Kidney (tissue), 14 donors: ENCODE data around the gene IL18R1. TPM values are rescaled to one million over a fixed set of nuclear protein-coding genes. Genes with fewer than 3 reads are reported as not detected.

Source experiments
- DNase-seq, 5 donors: peaks; one replicate each; pipeline ENCODE4 v3.0.0-alpha.2; 2013 to 2020
- FAIRE-seq: peaks from 2 replicates; lab custom pipeline; 2012; peaks lifted over from hg19 to GRCh38; lab: Jason Lieb, UNC
- H3K27ac ChIP-seq, 2 donors: one replicate each; pipeline ENCODE4 v1.7.0; 2013; ENCODE audit warnings: low read depth in 2 of 2, low read length in 2 of 2, inconsistent platforms in 1 of 2
- H3K27me3 ChIP-seq: one replicate; pipeline ENCODE4 v1.7.1; 2013; ENCODE audit warnings: low read length, inconsistent platforms; ENCODE audit not compliant: control insufficient read depth, insufficient read depth
- H3K36me3 ChIP-seq, 3 donors: one replicate each; pipeline versions ENCODE4 v1.7.0 to v1.7.1; 2013; ENCODE audit warnings: low read length in 3 of 3, control low read depth in 1 of 3, inconsistent platforms in 1 of 3; ENCODE audit not compliant: insufficient read depth in 3 of 3, control insufficient read depth in 2 of 3
- H3K4me1 ChIP-seq, 3 donors: one replicate each; pipeline versions ENCODE4 v1.7.0 to v1.7.1; 2013; ENCODE audit warnings: low read length in 3 of 3, inconsistent platforms in 1 of 3, low read depth in 1 of 3; ENCODE audit not compliant: control insufficient read depth in 2 of 3, insufficient read depth in 2 of 3
- H3K4me3 ChIP-seq, 3 donors: one replicate each; pipeline versions ENCODE4 v1.7.0 to v1.8.1; 2013; ENCODE audit warnings: low read length in 3 of 3, control low read depth in 1 of 3, inconsistent platforms in 1 of 3
- H3K9ac ChIP-seq, 3 donors: one replicate each; pipeline versions ENCODE4 v1.7.0 to v1.7.1; 2013; ENCODE audit warnings: low read length in 3 of 3, control low read depth in 1 of 3, inconsistent platforms in 1 of 3
- H3K9me3 ChIP-seq, 3 donors: one replicate each; pipeline versions ENCODE4 v1.7.0 to v1.7.1; 2013; ENCODE audit warnings: low read length in 3 of 3, control low read depth in 1 of 3, inconsistent platforms in 1 of 3; ENCODE audit not compliant: control insufficient read depth in 2 of 3, insufficient read depth in 1 of 3
- CTCF ChIP-seq: IDR thresholded peaks from 3 replicates; pipeline ENCODE4 v1.5.1; 2012; ENCODE audit warnings: mild to moderate bottlenecking, moderate library complexity, borderline replicate concordance; ENCODE audit not compliant: insufficient read depth; ENCODE audit errors: extremely low read depth
- intact Hi-C: fragments of 100-400 bp; cut with DNase I; formaldehyde crosslinking; loops from one replicate; pipeline ENCODE4 v1.11.1; 2022
- polyA plus RNA-seq: library from polyadenylated mRNA; stranded (reverse); fragments of 350-450 nt; fragmentation: Illumina TruSeq; extraction: RNeasy Lipid Tissue Mini Kit (QIAGEN cat#74804); gene quantifications from one replicate; pipeline ENCODE4 v1.2.3, GENCODE V29; 2014; ENCODE audit warnings: low read depth, low replicate concordance; ENCODE audit not compliant: insufficient read depth
- total RNA-seq: library from RNA; stranded (reverse); fragmentation: NEBNext Ultra II Directional; extraction: Animal tissue kit (Norgen Biotek cat#: 25700); gene quantifications from one replicate; pipeline ENCODE4 v1.2.1, GENCODE V29; 2021
- donor health status: control.
- donor health status: control.
- donor health status: control.
- donor health status: control.
- donor health status: control.
- donor health status: DM: yes; HTN: yes; CAD: no.
- donor health status: Normal renal cell carcinoma (clear cell type).

The IL18R1 gene
- total and polyA plus RNA-seq, 2 donors from 2014 or later, result 3.6 to 14.9 TPM

- intact Hi-C loops, result no loop called here
- Histone ChIP-seq H3K27ac (no peak overlapping the region), H3K27me3 (no peaks in the 10 kb centered on the region), H3K4me3 (no peak overlapping the region), H3K36me3 (no peaks in the 10 kb centered on the region), H3K9ac (no peak overlapping the region), H3K4me1 (no peaks in the 10 kb centered on the region), H3K9me3 (no peaks in the 10 kb centered on the region)
- FAIRE-seq (no peak), DNase-seq (no peak)
- no peak for TF ChIP-seq CTCF
Observed at GRCh38 chr2:102313025-102313424, 42.6 kb upstream of the IL18R1 start.

DNA sequence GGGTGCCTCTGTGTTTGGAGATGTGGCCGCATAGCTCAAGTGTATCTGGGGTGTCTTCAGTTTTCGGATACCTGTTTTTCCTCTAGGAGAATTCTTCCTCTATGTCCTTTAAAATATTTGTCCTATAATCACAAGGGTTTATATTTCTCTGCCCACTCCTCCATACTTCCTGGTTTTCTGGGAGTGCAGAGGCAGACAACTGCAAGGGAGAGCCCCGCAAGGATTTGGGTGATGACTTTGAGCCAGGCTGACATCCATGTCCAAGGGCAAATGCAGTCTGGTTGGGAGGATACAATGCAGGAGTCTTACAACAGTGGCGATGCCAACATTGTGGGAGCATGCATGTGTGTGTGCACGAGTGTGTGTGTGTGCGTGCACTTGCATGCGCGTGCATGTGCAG is 42.1 kb upstream of the IL18R1 start:
- Histone ChIP-seq H3K27ac (no peak overlapping the region), H3K9ac (no peak overlapping the region), H3K4me1 (no peaks in the 10 kb centered on the region), H3K27me3 (no peaks in the 10 kb centered on the region), H3K36me3 (no peaks in the 10 kb centered on the region), H3K4me3 (no peak overlapping the region), H3K9me3 (no peaks in the 10 kb centered on the region)
- no peak for TF ChIP-seq CTCF
- DNase-seq, result no peak
- intact Hi-C loops, result no loop called here
- no peak for FAIRE-seq

DNA sequence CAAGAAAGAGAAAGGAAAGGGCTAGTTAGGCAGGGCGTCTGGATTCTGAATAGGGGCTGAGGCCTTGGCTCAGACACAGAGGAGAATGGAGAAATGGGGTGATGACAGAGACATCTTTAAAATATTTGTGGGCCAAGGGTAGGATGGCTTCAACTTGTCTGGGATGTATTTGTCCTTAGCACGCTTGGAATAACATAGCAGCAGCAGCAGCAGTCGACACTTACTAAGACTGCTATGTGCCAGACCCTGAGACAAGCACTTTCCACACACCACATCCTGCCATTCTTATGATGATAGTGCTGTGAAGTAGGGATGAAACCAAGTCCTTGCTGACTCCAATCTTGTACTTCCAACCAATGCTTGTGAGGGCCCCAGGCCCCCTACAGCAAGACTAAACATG is 41.6 kb upstream of the IL18R1 start:
- FAIRE-seq (no peak), DNase-seq (no peak)
- Histone ChIP-seq H3K36me3 (no peaks in the 10 kb centered on the region), H3K4me3 (no peak overlapping the region), H3K27ac (no peak overlapping the region), H3K4me1 (no peaks in the 10 kb centered on the region), H3K9me3 (no peaks in the 10 kb centered on the region), H3K9ac (no peak overlapping the region), H3K27me3 (no peaks in the 10 kb centered on the region)
- intact Hi-C loops, result no loop called here
- TF ChIP-seq CTCF, result no peak

DNA sequence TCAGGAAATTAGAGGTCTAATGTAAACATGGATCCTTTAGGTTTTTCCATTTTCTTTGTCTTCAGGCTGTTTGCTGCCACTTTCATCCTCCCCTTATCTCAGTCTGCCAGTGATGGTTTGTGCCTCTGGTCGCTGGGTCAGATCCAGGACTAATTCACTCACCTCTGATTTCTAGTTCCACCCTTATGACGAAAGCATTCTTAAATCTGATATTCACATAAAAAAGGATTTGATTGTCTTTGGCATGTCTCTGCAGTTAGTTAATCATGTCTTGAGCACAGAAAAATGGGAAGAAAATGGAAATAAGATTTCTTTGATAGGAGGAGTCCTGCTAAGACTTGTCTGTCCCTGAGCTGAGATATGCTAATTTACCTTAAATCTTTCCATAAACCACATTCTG is 39.7 kb upstream of the IL18R1 start:
- FAIRE-seq (no peak), DNase-seq (no peak)
- no peak overlapping the region for H3K9ac ChIP-seq

More for the DNA sequence above, 39.7 kb upstream of the IL18R1 start:
- no peak for TF ChIP-seq CTCF
- Histone ChIP-seq H3K27ac (no peak overlapping the region), H3K4me1 (no peaks in the 10 kb centered on the region), H3K36me3 (no peaks in the 10 kb centered on the region), H3K4me3 (no peak overlapping the region), H3K27me3 (no peaks in the 10 kb centered on the region), H3K9me3 (no peaks in the 10 kb centered on the region)
- intact Hi-C loops, result no loop called here
